HL-60 (cell line): ENCODE measurements around the gene ARF1.

Experiments used
- DNase-seq, 2 experiments: peaks; one replicate each; pipeline ENCODE4 v3.0.0-alpha.2; 2010 to 2020; ENCODE audit warnings: low read depth in 1 of 2, low spot score in 1 of 2
- H3K27ac ChIP-seq: fragments of 250-450 bp; sonication (Bioruptor Pico); replicated peaks from 2 replicates; pipeline ENCODE4 v1.5.1; 2020; ENCODE audit warnings: mild to moderate bottlenecking, moderate library complexity
- H3K27me3 ChIP-seq: fragments of 250-450 bp; sonication (Bioruptor Pico); 2 replicates; pipeline ENCODE4 v1.5.1; 2021; ENCODE audit warnings: mild to moderate bottlenecking, moderate library complexity; ENCODE audit not compliant: insufficient read depth, poor library complexity, severe bottlenecking
- H3K4me3 ChIP-seq: replicated peaks from 2 replicates; pipeline ENCODE4 v1.5.1; 2011; ENCODE audit warnings: mild to moderate bottlenecking, control low read depth, low read length; ENCODE audit not compliant: insufficient read depth
- GABPA ChIP-seq: IDR thresholded peaks from 2 replicates; pipeline ENCODE4 v1.6.1; 2012; ENCODE audit warnings: low read depth
- POLR2AphosphoS5 ChIP-seq: IDR thresholded peaks from 2 replicates; pipeline ENCODE4 v1.6.1; 2012; ENCODE audit warnings: low read depth
- REST ChIP-seq: IDR thresholded peaks from 2 replicates; pipeline ENCODE4 v1.6.1; 2012; ENCODE audit warnings: low read depth; ENCODE audit not compliant: insufficient replicate concordance
- SPI1 ChIP-seq: IDR thresholded peaks from 2 replicates; pipeline ENCODE4 v1.6.1; 2012; ENCODE audit warnings: low read depth, mild to moderate bottlenecking, borderline replicate concordance
- TF ChIP-seq, protein P1 (sequence below): IDR thresholded peaks from one replicate; pipeline ENCODE4 v1.5.1; 2011; ENCODE audit warnings: low read length, control low read depth, inconsistent platforms; ENCODE audit not compliant: insufficient read depth

Gene ARF1

GRCh38 chr1:228100822-228101613 lies 18.5 kb downstream of the ARF1 start:
- Histone ChIP-seq H3K27me3 (no peaks in the 10 kb centered on the region), H3K27ac (no peak overlapping the region; the same call in 1 of the 2 replicates), H3K4me3 (peak overlapping the region; percentile 90)
- TF ChIP-seq REST (no peak), POLR2AphosphoS5 (peak; percentile 18; the same call in 1 of the 2 replicates)
- DNase-seq: no peak

DNA sequence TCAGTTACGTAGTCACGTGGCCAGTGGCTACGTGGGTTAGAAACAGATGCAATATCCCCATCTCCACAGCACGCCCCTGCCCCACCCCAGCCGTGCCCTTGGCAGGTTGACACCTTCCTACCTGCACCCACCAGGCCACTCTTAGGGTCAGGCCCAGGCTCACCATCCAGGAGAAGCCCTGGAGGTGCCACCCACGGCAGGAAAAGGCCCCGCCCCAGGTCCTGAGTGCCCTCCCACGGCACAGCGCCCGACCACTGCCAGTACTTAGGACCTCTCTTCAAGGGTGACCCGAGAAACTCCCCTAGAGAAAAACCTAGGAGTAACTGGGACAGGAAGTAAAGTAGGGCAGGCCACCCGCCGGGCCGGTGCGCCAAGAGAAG lies 19.1 kb downstream of the ARF1 start:
- Histone ChIP-seq H3K27ac (peak overlapping the region; percentile 62), H3K27me3 (no peaks in the 10 kb centered on the region), H3K4me3 (peak overlapping the region; percentile 90)
- no peak for DNase-seq
- TF ChIP-seq SPI1 (no peak), REST (no peak), GABPA (no peak), POLR2AphosphoS5 (no peak)
- TF ChIP-seq, protein P1, sequence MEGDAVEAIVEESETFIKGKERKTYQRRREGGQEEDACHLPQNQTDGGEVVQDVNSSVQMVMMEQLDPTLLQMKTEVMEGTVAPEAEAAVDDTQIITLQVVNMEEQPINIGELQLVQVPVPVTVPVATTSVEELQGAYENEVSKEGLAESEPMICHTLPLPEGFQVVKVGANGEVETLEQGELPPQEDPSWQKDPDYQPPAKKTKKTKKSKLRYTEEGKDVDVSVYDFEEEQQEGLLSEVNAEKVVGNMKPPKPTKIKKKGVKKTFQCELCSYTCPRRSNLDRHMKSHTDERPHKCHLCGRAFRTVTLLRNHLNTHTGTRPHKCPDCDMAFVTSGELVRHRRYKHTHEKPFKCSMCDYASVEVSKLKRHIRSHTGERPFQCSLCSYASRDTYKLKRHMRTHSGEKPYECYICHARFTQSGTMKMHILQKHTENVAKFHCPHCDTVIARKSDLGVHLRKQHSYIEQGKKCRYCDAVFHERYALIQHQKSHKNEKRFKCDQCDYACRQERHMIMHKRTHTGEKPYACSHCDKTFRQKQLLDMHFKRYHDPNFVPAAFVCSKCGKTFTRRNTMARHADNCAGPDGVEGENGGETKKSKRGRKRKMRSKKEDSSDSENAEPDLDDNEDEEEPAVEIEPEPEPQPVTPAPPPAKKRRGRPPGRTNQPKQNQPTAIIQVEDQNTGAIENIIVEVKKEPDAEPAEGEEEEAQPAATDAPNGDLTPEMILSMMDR: no peak

DNA sequence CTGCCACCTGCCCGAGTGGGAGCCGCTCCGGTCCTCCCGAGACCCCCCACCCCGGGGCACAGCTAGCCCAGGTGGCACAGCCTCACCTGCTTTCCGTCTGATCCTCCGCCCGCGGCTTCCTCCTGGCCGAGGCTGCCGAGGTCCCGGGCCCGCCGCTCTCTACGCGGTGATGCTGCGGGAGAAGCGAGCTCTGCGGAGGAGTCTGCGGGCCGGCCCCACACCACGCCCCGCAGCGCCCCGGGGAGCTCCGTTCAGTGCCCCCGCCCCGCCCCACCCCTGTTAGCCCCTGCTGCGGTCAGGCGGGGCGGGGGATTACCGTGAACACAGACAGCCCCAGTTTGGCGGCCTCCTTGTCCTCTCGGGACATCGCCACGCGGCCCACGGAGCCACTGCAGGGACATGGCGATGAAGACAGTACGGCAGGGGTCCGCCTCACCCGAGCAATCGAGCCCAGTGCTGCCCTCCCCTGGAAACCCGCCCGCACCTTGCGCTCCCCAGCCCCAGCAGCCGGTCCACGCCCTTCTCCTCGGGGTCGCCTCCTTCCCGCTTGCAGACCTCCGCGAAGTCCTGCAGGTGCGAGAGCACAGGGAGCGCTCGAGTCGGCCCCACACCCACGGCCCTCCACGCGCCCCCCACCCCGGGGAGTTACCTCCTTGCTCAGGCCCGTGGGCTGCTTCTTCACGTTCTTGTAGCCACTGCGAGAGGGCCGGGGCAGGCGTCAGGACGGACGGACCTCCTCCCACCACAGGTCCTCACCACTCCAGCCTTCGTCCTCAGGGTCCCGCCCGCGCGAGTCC lies 19.7 kb downstream of the ARF1 start:
- Histone ChIP-seq H3K27ac (peak overlapping the region; percentile 62), H3K27me3 (no peaks in the 10 kb centered on the region), H3K4me3 (peak overlapping the region; percentile 90)
- peak in 1 of 2 experiments; percentile 55 for DNase-seq
- TF ChIP-seq REST (no peak), POLR2AphosphoS5 (peak; percentile 54; the same call in 1 of the 2 replicates)
